ENCODE measurements around the gene MLF2. TPM values are rescaled to one million over a fixed set of nuclear protein-coding genes. Genes with fewer than 3 reads are reported as not detected.

MLF2 gene
- total RNA-seq, 1 experiment from 2014 or later: 309 TPM

- no peak overlapping the region for H3K4me3 ChIP-seq (replicated peaks in 1 of 2; ENCODE audit: low read depth in 1 of 2, low read length in 2 of 2)
- H3K9me2 ChIP-seq (ENCODE audit: insufficient read depth): no peaks in the 10 kb centered on the region
- no TSS peak for BruUV-seq (replicated peaks)
- no peak overlapping the region for H3K27ac ChIP-seq (ENCODE audit: low read depth, low read length)
- CTCF ChIA-PET: interaction anchor here (1.3 kb wide), 1 partner anchor 24 kb away, joined by 4 read pairs; the partner anchor contains the start of gene MLF2
- no peaks in the 10 kb centered on the region for H3K27me3 ChIP-seq (ENCODE audit: insufficient read depth, low read length)
- no peak overlapping the region for H3K9ac ChIP-seq (ENCODE audit: low read length)
- no peak overlapping the region for H3K4me2 ChIP-seq (ENCODE audit: low read length)
- RAD21 ChIA-PET (ENCODE audit: low non-redundant PET in 1 of 2, low total read pairs in 2 of 2, uncharacterized antibody in 2 of 2, unreplicated experiment in 2 of 2): no interaction called here
- H3K79me2 ChIP-seq (ENCODE audit: insufficient read depth, low read length): no peaks in the 10 kb centered on the region
- intact Hi-C loops (cut with micrococcal nuclease): no loop called here
- POLR2A ChIA-PET: interaction anchor here (0.7 kb wide), 1 partner anchor 24 kb away, joined by 3 read pairs; the partner anchor contains the start of gene MLF2
- peaks cover 11 to 14% of the 10 kb centered on the region in 2 experiments; a peak in 3 of 4 replicates for H3K4me1 ChIP-seq (ENCODE audit: control insufficient read depth in 1 of 2, insufficient read depth in 2 of 2, low read length in 2 of 2)
- H2AFZ ChIP-seq (ENCODE audit: low read depth, low read length, poor library complexity, severe bottlenecking): no peak overlapping the region
- TF ChIP-seq SRF (IDR thresholded peaks at IDR 0.05; ENCODE audit: low read depth): no peak
- no peak for TF ChIP-seq FOSL1 (IDR thresholded peaks at IDR 0.05; ENCODE audit: low read depth)
- TF ChIP-seq YY1 (IDR thresholded peaks at IDR 0.05; ENCODE audit: extremely low read depth, insufficient replicate concordance, low read depth, low read length): no peak
- no peak for TF ChIP-seq RAD21 (IDR thresholded peaks at IDR 0.05; ENCODE audit: low read depth)
- TF ChIP-seq REST (IDR thresholded peaks at IDR 0.05; ENCODE audit: low read depth): no peak
- no peak for TF ChIP-seq SIN3A (IDR thresholded peaks at IDR 0.05; ENCODE audit: low read depth)
- no peak for TF ChIP-seq JUND (IDR thresholded peaks at IDR 0.05)
- TF ChIP-seq MAX (IDR thresholded peaks at IDR 0.05): no peak
- TF ChIP-seq EGR1 (IDR thresholded peaks at IDR 0.05; ENCODE audit: low read depth): no peak
- TF ChIP-seq SP1 (IDR thresholded peaks at IDR 0.05; ENCODE audit: low read depth): no peak
- TF ChIP-seq EZH2 (IDR thresholded peaks at IDR 0.05): no peak
- TF ChIP-seq CBX3 (IDR thresholded peaks at IDR 0.05; ENCODE audit: low read depth): no peak
- TF ChIP-seq CTCF (IDR thresholded peaks at IDR 0.05 in 2 of 3, conservative IDR thresholded peaks at IDR 0.05 in 1 of 3; ENCODE audit: borderline replicate concordance in 1 of 3, insufficient read depth in 1 of 3, low read depth in 2 of 3, low read length in 2 of 3): no peak
- no peak for TF ChIP-seq CEBPB (IDR thresholded peaks at IDR 0.05; ENCODE audit: low read depth)
- no peak for TF ChIP-seq ZFX (IDR thresholded peaks at IDR 0.05)
- no peak for TF ChIP-seq ELF1 (IDR thresholded peaks at IDR 0.05; ENCODE audit: borderline replicate concordance, low read depth)
- no peak for TF ChIP-seq EZH2phosphoT487 (IDR thresholded peaks at IDR 0.05; ENCODE audit: borderline replicate concordance)
- TF ChIP-seq TCF7L2 (IDR thresholded peaks at IDR 0.05; ENCODE audit: borderline replicate concordance, extremely low read depth, insufficient read depth, insufficient read length): no peak
- no peak for TF ChIP-seq ATF3 (IDR thresholded peaks at IDR 0.05)
- TF ChIP-seq POLR2AphosphoS5 (IDR thresholded peaks at IDR 0.05; ENCODE audit: low read depth, low read length): no peak
- DNase-seq (ENCODE audit: low read depth, low spot score): no peak
- H3K9me3 ChIP-seq (ENCODE audit: control insufficient read depth in 1 of 2, insufficient read depth in 1 of 2, low read depth in 1 of 2, low read length in 2 of 2): no peaks in the 10 kb centered on the region
- ATAC-seq: no peak
- H3K36me3 ChIP-seq (ENCODE audit: control insufficient read depth in 1 of 2, insufficient read depth in 2 of 2, low read length in 2 of 2): no peaks in the 10 kb centered on the region
- H4K20me1 ChIP-seq (ENCODE audit: insufficient read depth): no peaks in the 10 kb centered on the region
These were observed 24.4 kb upstream of the MLF2 start for GRCh38 chr12:6777386-6777785.

All from HCT116 (cell line).